Parathyroid adenoma (tissue), 2 donors: ENCODE measurements around the gene MED1.
"Not testable (repeated sequence)": the region's sequence is repeated elsewhere in the genome, so short reads cannot be mapped to it uniquely, and the experiment has no call there.

Experiments
- H2AFZ ChIP-seq: fragments of 300-600 bp; sonication (generic); one replicate; pipeline ENCODE4 v1.7.0; 2017; ENCODE audit warnings: antibody characterized with exemption, mild to moderate bottlenecking
- H3K27ac ChIP-seq: fragments of 300-600 bp; sonication (generic); one replicate; pipeline ENCODE4 v1.7.0; 2017
- H3K27me3 ChIP-seq: fragments of 300-600 bp; sonication (generic); one replicate; pipeline ENCODE4 v1.7.0; 2017; ENCODE audit warnings: low read length; ENCODE audit not compliant: control insufficient read depth, insufficient read depth
- H3K36me3 ChIP-seq: fragments of 300-600 bp; sonication (generic); one replicate; pipeline ENCODE4 v1.7.0; 2017; ENCODE audit warnings: low read length; ENCODE audit not compliant: control insufficient read depth, insufficient read depth
- H3K4me1 ChIP-seq: fragments of 300-600 bp; sonication (generic); one replicate; pipeline ENCODE4 v1.7.0; 2017; ENCODE audit warnings: control low read depth
- H3K4me2 ChIP-seq: fragments of 300-600 bp; sonication (generic); one replicate; pipeline ENCODE4 v1.7.0; 2017; ENCODE audit warnings: low read length
- H3K4me3 ChIP-seq: fragments of 300-600 bp; sonication (generic); one replicate; pipeline ENCODE4 v1.7.0; 2017; ENCODE audit warnings: low read depth, low read length
- H3K79me2 ChIP-seq: fragments of 300-600 bp; sonication (generic); one replicate; pipeline ENCODE4 v1.7.0; 2017; ENCODE audit warnings: control low read depth
- H3K9ac ChIP-seq: fragments of 300-600 bp; sonication (generic); one replicate; pipeline ENCODE4 v1.7.0; 2017; ENCODE audit warnings: mild to moderate bottlenecking
- H3K9me3 ChIP-seq: fragments of 300-600 bp; sonication (generic); one replicate; pipeline ENCODE4 v1.7.0; 2017; ENCODE audit warnings: low read length; ENCODE audit not compliant: control insufficient read depth
- TF ChIP-seq, protein P1 (sequence below): fragments of 300-600 bp; sonication (generic); IDR thresholded peaks from one replicate; pipeline ENCODE4 v1.7.0; 2017; ENCODE audit warnings: antibody characterized with exemption, mild to moderate bottlenecking
- donor health status: primary hyperparathyroidism.

Gene MED1

DNA sequence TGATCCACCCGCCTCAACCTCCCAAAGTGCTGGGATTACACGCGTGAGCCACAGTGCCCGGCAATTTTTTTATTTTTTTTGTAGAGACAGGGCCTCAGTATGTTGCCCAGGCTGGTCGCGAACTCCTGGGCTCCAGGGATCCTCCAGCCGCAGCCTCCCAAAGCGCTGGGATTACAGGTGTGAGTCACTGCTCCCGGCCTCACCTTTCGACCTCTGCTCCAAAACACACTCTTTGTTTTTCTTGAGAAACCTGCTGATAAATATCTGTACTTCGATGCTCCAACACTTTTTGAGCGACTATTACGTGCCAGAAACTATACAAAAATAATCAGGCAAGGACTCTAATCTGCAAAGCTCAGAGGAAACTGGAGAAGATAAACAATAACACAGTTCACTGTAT is 1.0 kb downstream of the MED1 start:
- peaks cover 16% of the 10 kb centered on the region for H3K79me2 ChIP-seq
- H3K4me2 ChIP-seq = peak overlapping the region; percentile 79
- peak overlapping the region; percentile 100 for H3K4me3 ChIP-seq
- TF ChIP-seq, protein P1, sequence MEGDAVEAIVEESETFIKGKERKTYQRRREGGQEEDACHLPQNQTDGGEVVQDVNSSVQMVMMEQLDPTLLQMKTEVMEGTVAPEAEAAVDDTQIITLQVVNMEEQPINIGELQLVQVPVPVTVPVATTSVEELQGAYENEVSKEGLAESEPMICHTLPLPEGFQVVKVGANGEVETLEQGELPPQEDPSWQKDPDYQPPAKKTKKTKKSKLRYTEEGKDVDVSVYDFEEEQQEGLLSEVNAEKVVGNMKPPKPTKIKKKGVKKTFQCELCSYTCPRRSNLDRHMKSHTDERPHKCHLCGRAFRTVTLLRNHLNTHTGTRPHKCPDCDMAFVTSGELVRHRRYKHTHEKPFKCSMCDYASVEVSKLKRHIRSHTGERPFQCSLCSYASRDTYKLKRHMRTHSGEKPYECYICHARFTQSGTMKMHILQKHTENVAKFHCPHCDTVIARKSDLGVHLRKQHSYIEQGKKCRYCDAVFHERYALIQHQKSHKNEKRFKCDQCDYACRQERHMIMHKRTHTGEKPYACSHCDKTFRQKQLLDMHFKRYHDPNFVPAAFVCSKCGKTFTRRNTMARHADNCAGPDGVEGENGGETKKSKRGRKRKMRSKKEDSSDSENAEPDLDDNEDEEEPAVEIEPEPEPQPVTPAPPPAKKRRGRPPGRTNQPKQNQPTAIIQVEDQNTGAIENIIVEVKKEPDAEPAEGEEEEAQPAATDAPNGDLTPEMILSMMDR = no peak
- H3K36me3 ChIP-seq = no peaks in the 10 kb centered on the region
- H3K27me3 ChIP-seq = no peaks in the 10 kb centered on the region
- peak overlapping the region; percentile 96 for H2AFZ ChIP-seq
- H3K9ac ChIP-seq = no peak overlapping the region
- peak overlapping the region; percentile 88 for H3K27ac ChIP-seq
- H3K4me1 ChIP-seq = peaks cover 8% of the 10 kb centered on the region
- no peaks in the 10 kb centered on the region for H3K9me3 ChIP-seq

DNA sequence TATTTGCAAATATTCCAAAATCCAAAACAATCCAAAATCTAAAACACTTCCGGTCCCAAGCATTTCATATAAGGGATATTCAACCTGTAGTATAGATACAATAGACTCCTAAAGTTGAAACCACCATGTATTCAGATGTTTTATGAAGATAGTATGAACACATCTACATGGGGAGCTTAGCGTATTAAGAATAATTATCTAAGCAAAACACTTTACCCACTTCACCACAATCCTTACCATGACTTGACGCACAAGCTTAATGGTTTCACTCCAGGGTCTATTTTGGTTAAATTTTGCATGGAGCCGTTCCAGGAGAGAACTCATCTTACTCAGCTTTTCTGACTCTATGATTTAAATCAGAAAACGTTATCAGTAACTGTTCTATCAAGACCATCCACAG is 3.5 kb downstream of the MED1 start:
- Histone ChIP-seq H3K9me3 (no peaks in the 10 kb centered on the region), H3K4me2 (no peak overlapping the region), H3K79me2 (peaks cover 25% of the 10 kb centered on the region), H3K4me1 (peaks cover 8% of the 10 kb centered on the region), H3K36me3 (no peaks in the 10 kb centered on the region), H3K27ac (no peak overlapping the region), H2AFZ (no peak overlapping the region), H3K27me3 (no peaks in the 10 kb centered on the region), H3K4me3 (no peak overlapping the region), H3K9ac (no peak overlapping the region)
- TF ChIP-seq, protein P1 = no peak

DNA sequence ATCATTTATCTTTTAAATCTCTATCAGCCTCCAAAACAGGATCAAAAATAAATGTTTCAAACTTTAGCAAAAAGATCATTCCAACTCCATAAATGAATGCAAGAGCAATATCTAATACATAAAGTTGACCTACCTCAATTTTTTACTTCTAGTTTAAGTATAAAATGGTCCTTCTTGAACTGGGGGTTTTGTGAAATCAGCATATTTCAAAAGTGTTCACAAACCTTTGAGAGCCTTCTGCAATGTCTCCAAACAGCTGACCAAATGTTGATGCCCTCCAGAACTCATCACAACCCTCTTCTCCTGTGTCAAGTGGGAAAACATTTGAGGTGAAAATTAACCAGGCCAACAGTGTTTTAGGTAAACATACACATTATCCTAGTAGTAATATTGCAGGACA is 7.7 kb downstream of the MED1 start:
- Histone ChIP-seq H3K9me3 (no peaks in the 10 kb centered on the region), H3K36me3 (no peaks in the 10 kb centered on the region), H3K27ac (no peak overlapping the region), H3K4me2 (no peak overlapping the region), H3K4me3 (no peak overlapping the region), H3K79me2 (peaks cover 24% of the 10 kb centered on the region), H3K4me1 (no peaks in the 10 kb centered on the region), H3K27me3 (no peaks in the 10 kb centered on the region), H2AFZ (no peak overlapping the region), H3K9ac (no peak overlapping the region)
- TF ChIP-seq, protein P1 = no peak

DNA sequence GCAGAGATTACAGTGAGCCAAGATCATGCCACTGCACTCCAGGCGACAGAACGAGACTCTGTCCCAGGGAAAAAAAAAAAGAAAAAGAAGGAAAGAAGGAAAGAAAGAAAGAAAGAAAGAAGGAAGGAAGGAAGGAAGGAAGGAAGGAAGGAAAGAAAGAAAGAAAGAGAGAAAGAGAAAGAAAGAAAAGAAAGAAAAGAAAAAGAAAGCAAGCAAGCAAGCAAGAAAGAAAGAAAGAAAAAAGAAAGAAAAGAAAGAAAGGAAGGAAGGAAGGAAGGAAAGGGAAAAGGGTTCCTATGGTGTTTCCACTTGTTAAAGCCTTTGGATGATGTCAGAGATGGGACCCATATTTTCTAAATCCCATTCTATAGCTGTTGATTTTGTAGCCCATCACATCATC is 11.2 kb downstream of the MED1 start:
- not testable (repeated sequence) for H3K27ac ChIP-seq, H2AFZ ChIP-seq, H3K4me1 ChIP-seq, H3K27me3 ChIP-seq, H3K4me3 ChIP-seq, H3K9ac ChIP-seq, H3K36me3 ChIP-seq, H3K4me2 ChIP-seq, H3K9me3 ChIP-seq
- H3K79me2 ChIP-seq = peaks cover 10% of the 10 kb centered on the region

DNA sequence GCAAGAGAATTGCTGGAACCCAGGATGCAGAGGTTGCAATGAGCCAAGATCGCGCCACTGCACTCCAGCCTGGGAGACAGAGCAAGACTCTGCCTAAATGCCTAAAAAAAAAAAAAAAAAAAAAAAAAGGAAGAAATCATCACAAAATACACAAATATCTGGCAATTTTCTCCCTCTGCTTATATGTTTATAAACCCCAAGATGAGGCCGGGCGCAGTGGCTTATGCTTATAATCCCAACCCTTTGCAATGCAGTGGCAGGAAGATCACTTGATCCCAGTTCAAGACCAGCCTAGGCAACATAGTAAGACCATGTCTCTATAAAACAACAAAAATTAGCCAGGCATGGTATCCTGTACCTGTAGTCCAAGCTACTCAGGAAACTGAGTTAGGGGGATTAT is 21.5 kb downstream of the MED1 start:
- Histone ChIP-seq H3K4me2 (no peak overlapping the region), H3K27me3 (no peaks in the 10 kb centered on the region), H3K4me3 (no peak overlapping the region), H3K27ac (no peak overlapping the region), H3K9me3 (no peaks in the 10 kb centered on the region), H3K36me3 (no peaks in the 10 kb centered on the region), H3K9ac (no peak overlapping the region), H2AFZ (no peak overlapping the region), H3K4me1 (no peaks in the 10 kb centered on the region), H3K79me2 (peaks cover 5% of the 10 kb centered on the region)
- TF ChIP-seq, protein P1 = no peak
